Measurements from ENCODE around the gene ITGAE.

The ITGAE gene

GRCh38 chr17:3828852-3829232 is 27.9 kb upstream of the ITGAE start:
- TF ChIP-seq CTCF (IDR thresholded peaks at IDR 0.05; ENCODE audit: low read depth, low read length): no peak
- no peak overlapping the region for H3K4me3 ChIP-seq (ENCODE audit: low read depth, low read length)

DNA sequence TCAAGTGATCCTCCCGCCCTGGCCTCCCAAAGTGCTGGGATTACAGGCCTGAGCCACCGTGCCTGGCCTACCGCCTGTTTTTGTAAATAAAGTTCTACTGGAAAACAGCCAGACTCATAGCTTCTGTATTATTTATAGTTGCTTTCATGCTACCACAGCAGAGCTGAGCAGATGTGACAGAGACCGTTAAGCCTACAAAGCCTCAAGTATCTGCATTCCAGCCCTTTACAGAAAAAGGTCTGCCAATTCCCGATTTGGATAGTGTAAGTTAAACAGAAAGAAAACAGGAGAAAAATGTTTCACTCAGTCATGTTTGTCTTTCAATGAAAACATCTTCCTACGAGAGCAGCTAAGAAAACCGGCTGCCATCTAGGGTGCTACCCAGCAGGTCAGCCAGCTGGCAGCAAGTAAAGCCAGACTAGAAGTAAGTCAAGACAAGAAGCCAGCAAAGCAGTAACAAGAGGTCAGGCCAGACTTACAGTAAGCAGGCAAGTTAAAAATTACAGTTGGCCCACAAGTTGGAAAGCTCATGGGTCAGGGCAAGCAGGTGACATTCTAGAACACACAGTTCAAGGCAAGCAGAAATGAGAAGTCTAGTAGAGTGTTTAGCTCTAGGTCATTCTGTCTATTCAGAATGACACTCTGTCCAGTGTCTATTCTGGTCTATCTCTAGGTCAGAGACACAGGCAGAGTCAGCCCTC is 27.3 kb upstream of the ITGAE start:
- H3K4me3 ChIP-seq (ENCODE audit: low read depth, low read length): no peak overlapping the region
- no peak for TF ChIP-seq CTCF (IDR thresholded peaks at IDR 0.05; ENCODE audit: low read depth, low read length)

DNA sequence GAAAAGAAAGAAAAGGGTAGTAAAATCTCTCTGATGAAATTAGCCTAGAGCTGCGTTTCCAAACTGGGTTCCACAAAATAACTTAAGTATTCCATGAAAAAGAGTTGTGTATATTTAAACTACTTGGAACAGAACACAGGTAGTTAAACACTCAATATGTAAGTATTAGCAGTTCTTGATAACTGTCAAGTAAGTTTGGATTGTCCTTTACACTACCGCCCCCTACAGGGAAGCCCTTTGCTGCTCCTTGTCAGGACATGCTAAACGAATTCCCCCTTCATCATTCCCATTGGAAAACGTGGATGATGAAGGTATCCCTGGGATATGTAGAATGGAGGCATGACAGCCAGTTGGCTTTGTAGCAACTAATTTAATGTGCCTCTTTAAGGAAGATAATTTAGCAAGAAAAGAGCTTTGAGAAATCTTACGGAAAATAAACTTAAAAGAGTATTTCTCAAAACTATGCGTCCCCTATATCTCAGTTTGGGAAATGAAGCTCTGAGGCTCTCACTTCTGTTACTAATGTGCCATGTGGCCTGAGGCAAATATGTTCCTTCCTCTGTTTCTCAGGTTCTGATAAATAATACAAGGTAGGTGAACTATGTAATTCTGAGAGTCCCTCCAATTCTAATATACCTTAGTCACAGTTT is 26.3 kb upstream of the ITGAE start:
- H3K4me3 ChIP-seq (ENCODE audit: low read depth, low read length): no peak overlapping the region
- TF ChIP-seq CTCF (IDR thresholded peaks at IDR 0.05; ENCODE audit: low read depth, low read length): peak; percentile 60

DNA sequence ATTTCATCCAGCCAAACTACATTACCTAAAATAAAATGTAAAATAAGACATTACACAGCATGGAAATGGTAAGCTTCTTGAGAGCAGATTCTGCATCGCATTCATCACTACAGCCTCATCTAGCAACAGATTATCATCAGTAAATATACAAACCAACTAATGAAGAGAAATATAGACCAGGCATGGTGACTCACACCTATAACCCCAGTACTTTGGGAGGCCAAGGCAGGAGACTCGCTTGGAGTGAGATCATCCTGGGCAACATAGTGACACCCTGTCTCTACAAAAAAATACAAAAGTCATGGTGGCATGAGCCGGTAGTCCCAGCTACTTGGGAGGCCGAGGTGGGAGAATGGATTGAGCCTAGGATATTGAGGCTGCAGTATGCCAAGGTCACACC is 25.2 kb upstream of the ITGAE start:
- no peak for TF ChIP-seq CTCF (IDR thresholded peaks at IDR 0.05; ENCODE audit: low read depth, low read length)
- H3K4me3 ChIP-seq (ENCODE audit: low read depth, low read length): no peak overlapping the region

GRCh38 chr17:3821101-3821500 is 20.1 kb upstream of the ITGAE start:
- TF ChIP-seq CTCF (IDR thresholded peaks at IDR 0.05; ENCODE audit: low read depth, low read length): no peak
- no peak overlapping the region for H3K4me3 ChIP-seq (ENCODE audit: low read depth, low read length)

DNA sequence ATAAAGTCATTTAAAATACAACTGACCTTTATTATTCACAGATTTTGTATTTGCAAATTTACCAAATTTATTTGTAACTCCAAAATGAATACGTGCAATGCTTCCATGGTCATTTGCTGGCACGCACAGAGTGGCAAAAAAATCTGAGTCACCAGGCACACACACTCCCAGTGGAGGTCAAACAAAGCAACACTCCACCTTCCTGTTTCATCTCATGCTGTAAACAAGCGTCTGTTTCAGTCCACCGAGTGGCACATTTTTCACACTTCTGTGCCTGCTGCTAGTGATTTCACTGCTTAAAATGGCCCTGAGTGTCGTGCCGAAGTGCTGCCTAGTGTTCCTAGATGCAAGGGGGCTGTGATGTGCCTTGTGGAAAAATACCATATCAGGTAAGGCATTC is 17.8 kb upstream of the ITGAE start:
- TF ChIP-seq CTCF (IDR thresholded peaks at IDR 0.05; ENCODE audit: low read depth, low read length): no peak

GRCh38 chr17:3817851-3818605 is 17.0 kb upstream of the ITGAE start:
- no peak for TF ChIP-seq CTCF (IDR thresholded peaks at IDR 0.05; ENCODE audit: low read depth, low read length)
- no peak overlapping the region for H3K4me3 ChIP-seq (ENCODE audit: low read depth, low read length)

More for the DNA sequence above, 17.8 kb upstream of the ITGAE start:
- no peak overlapping the region for H3K4me3 ChIP-seq (ENCODE audit: low read depth, low read length)

Measured in WI38 (cell line).